D341Med (cell line): Measurements from ENCODE around the gene D2HGDH.
"Not testable (repeated sequence)": the region's sequence is repeated elsewhere in the genome, so short reads cannot be mapped to it uniquely, and the experiment has no call there.

Experiments used
- DNase-seq: peaks from one replicate; pipeline ENCODE4 v3.0.0; 2012; ENCODE audit warnings: low spot score

Gene D2HGDH

DNA sequence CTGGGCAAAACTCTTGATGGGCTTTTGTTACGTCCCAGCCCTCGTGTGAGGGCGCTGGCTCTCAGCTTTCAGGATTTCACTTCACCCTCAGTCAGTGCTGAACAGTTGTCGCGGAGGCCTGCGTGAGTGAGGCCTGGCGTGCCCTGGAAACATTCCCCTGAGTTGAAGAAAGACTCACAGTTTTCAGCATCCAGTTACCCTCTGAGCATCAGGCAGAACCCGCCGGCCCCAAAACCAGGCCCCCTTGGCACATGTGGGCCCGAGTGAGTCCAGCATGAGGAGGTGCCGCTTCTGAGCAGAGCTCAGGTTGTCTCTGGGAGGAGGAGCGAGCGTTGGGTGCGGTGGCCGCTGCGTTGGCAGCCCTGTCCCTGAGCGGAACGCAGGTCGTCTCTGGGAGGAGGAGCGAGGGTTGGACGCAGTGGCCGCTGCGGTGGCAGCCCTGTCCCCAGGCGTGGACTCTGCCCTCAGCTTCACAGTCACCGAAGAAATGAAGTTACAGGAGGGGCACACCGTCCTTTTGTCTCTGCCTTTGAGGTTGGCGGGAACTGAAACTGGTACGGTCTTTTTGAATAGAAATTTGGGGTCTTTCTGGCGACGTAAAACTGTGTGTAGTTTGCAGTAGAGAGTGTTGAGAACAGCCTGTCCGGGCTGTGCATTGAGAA is 74.4 kb downstream of the D2HGDH start, which contains the start of gene NEU4:
Gene NEU4 (plus strand): TSS at position 473 of the 662 bp plus-strand sequence. CDS start 5,292 bp downstream, outside the sequence.
- peak; percentile 16 for DNase-seq

DNA sequence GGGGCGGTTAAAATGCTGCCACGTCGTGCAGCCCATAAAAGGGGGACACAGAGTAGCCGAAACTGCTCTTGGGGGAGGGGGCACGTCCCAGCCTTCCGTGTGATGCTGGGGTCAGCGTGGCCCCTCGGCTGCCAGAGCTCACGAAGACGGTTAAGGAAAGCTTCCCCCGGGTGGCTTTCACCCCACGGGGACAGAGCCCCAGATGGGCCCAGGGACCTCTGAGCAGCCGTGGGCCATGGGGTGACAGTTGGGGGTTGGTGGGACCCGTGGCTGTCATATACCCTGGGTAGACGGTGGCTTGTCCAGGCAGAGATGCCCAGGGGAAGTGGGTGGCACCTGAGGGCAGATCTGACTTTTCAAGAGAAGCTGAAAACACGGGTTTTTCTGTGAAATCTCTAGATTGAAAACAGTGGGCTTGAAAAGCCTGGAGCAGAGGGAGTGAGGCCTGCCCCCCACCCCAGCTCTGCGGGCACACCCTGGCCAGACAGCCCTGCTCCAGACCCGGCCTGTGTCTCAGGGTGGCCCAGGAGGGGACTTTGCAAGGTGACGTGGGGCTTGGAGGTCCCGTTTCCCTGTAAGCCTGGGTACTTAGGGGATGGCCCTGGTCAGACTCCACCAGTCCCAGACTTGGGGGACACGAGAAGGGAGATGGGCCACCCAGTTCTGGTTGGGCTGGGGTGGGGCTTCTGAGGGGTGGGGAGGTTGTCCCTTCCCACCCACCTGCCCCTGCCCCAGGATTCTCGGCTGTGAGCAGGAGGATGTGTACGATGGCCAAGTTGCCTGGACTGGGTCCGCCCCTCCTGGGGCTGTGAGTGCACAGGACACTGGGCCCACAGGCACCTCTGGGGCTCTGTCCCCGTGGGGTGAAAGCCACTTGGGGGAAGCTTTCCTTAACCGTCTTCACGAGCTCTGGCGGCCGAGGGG is 75.2 kb downstream of the D2HGDH start:
- DNase-seq = peak; percentile 17

DNA sequence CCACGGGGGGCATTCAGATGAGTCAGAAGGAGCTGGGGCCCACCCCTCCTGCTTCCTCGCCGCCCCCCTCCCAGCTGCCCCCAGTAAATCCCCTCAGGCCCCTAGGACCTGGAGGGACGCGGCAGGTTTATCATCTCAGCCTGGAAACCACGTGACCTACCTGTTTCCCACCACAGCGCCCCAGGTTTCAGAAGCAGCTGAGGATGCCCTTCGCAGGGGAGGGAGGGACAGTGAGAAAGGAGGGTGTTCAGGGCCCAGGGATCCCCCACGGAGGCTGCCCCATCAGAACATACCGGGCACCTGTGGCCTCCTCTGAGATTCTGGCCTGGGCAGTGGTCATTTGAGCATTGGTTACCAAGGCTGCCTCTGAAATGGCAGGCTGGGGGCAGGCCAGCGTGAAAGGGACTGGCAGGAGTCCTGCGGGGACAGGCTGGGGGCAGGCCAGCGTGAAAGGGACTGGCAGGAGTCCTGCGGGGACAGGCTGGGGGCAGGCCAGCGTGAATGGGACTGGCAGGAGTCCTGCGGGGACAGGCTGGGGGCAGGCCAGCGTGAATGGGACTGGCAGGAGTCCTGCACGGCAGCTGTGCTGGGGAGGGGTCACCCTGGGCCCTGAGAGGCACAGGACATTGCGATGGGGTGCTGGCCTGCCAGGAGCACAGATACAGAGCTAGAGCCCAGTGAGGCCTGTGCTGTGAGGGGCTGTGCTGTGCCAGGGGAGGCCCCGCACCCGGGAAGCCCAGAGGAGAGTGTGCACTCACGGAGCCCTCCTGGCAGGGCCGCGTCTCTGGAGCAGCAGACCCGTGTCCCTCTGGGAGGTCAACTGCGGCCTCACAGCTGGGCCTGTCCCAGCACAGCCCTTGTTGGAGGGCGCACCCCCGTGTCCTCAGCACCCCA is 76.1 kb downstream of the D2HGDH start:
- DNase-seq = peak; percentile 34

DNA sequence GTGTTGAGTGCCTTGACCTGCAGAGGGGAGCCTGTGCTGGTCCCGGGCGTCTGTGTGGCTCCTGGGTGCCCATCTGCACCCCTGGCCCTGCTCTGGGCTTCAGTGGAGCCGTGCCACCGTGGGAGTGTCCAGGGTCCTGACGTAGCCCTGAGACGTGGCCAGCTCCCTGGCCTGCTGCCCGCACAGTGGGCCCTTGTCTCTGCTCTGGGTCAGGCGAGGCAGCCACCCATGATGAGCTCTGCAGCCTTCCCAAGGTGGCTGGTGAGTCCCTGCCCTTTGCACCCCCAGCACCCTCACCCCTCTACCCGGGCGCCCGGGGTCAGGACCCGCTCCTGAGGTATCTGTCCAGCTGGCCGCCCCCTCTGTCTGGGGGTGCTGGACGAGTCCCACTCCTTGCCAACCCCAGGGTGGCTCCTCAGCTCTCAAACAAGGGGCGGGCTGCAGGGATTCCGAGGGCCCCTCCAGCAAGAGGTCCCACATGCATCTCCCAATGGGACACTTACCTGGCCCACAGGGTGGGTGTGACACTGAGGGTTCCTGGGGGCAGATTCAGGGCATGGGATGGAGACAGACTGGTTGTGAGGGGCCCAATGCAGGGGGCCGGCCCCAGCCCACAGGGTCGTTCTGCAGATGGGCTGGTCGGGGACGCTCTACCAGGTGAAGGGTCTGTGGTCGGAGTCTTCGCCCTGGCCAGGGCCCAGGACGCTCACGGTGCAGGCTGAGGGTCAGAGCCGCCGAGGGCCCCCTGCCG is 76.9 kb downstream of the D2HGDH start:
- DNase-seq = peak; percentile 25

DNA sequence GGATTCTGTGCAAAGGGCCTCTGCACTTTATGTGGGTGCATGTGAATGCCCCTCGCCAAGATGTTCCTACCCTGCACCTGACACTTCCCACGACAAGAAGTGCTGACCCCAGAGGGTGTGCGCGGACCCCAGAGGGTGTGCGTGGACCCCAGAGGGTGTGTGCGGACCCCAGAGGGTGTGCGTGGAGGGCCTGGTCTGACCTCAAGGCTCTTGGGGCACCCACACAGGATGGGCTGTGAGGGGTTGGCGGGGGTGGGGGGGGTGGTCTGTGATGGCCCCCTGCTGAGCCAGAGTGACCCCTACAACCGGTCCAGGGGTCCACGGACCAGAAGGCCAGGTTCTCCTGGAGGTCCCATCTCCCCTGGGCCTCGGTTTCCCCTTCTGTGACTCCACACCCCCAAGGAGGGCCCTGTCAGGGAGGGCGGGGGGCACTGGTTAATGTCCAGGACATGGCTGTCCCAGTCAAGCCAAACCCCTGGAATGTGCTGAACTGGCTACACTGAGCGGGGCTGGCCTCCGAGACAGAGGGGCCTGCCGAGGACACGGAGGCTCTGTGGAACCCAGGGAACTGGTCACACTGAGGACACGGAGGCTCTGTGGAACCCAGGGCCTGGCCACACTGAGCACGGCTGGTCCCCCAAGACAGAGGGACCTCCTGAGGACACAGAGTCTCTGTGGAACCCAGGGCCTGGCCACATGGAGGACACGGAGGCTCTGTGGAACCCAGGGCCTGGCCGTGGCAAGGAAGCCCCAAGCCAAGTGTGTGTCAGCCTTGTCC is 77.7 kb downstream of the D2HGDH start:
- DNase-seq = peak; percentile 22

DNA sequence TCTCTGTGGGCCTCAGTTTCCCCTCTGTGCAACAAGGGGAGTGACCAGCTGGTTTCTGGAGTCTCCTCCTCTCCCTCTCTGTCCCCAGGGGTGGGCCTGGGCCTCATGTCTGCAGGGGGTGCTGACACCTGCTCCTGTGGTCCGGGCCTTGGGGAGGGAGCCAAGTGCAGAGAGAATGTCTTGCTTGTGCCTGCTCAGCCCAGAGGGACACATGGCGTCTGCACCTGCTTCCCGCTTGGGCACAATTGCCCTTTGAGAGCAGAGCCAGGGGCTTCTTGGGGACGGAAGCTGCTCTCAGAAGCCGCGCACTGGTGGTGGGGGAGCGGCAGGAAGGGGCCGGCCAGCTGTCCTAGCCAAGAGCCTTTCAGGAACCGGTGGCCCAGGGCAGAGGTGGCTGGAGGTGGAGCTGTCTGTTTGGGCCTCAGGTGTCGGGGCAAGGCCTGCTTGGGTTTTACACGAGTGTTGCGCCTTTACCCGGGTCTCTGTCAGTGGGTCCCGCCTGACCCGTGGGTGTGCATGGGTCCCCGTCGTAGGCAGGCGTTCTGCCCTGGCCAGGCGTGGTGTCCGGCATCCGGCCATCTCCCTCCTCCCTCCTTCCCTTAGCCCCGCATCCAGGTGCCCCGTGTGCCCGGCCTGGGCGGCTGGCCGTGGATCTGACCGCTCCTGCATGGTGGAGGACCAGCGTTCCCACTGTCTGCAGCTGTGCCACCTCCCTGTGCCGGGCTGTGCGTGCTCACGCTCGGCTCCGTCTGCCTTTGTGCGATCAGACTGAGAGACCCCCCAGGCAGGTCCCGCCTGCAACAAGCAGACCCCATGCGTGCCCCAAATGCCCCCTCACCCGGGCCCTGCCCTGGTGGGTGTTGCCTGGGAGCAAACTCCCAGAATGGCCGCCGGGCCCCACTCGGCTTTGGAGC is 78.6 kb downstream of the D2HGDH start:
- DNase-seq = peak; percentile 33

DNA sequence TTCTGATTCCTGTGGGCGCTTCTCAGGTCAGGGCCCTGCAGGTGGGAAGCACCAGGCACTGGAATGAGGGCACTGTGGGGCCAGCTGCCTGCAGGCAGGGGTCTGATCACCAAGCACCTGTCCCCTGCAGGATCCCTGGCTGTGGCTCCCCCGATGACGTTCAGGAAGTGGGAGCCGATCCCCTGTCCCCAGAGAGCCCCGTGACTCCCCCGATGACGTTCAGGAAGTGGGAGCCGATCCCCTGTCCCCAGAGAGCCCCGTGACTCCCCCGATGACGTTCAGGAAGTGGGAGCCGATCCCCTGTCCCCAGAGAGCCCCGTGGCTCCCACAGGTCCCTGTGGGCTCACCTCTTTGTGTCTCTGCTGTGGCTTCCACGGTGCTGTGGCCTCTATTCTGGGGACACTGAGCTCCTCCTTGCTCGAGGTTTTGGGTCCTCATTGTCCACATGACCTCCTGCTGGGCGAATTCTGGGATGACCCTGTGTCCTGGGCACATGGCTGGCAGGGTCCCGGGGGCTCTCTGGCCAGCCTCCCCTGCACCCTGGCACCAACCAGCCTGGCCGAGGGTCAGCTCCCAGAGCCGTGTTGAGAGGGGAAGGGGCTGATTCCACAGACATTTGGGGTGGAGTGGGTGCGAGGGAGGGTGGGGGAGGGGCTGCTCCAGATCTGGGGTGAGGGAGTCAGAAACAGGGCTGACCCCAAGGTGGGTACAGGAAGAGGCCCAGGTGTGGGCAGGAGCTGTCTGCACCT is 79.4 kb downstream of the D2HGDH start:
- DNase-seq = peak; percentile 37

DNA sequence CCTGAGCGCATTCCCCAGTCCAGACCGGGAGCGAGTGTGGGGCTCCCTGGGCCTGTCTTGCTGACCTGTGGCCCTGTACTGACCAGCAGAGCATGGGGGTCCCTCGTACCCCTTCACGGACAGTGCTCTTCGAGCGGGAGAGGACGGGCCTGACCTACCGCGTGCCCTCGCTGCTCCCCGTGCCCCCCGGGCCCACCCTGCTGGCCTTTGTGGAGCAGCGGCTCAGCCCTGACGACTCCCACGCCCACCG is 79.9 kb downstream of the D2HGDH start:
- peak; percentile 26 for DNase-seq

DNA sequence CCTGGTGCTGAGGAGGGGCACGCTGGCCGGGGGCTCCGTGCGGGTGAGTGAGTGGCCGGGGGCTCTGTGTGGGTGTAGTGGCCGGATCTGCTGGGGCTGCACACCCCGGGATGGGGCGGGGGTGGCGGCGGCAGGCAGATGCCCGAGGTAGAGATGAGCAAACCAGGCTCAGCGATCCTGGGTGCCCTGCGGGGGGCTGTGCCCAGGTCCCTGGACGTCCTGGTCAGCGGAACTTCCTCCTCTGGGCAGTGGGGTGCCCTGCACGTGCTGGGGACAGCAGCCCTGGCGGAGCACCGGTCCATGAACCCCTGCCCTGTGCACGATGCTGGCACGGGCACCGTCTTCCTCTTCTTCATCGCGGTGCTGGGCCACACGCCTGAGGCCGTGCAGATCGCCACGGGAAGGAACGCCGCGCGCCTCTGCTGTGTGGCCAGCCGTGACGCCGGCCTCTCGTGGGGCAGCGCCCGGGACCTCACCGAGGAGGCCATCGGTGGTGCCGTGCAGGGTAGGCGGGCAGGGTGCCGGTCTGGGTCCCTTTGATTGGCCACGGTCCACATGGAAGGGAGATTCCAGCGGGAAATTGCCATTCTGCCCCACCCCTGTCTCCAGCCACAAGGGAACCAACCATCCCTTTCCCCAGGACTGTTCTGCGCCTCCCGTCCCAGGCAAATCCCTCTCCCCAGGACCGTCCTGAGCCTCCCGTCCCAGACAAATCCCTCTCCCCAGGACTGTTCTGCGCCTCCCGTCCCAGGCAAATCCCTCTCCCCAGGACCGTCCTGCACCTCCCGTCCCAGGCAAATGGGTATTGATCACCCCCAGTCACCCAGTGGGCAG is 80.4 kb downstream of the D2HGDH start:
- peak; percentile 38 for DNase-seq

DNA sequence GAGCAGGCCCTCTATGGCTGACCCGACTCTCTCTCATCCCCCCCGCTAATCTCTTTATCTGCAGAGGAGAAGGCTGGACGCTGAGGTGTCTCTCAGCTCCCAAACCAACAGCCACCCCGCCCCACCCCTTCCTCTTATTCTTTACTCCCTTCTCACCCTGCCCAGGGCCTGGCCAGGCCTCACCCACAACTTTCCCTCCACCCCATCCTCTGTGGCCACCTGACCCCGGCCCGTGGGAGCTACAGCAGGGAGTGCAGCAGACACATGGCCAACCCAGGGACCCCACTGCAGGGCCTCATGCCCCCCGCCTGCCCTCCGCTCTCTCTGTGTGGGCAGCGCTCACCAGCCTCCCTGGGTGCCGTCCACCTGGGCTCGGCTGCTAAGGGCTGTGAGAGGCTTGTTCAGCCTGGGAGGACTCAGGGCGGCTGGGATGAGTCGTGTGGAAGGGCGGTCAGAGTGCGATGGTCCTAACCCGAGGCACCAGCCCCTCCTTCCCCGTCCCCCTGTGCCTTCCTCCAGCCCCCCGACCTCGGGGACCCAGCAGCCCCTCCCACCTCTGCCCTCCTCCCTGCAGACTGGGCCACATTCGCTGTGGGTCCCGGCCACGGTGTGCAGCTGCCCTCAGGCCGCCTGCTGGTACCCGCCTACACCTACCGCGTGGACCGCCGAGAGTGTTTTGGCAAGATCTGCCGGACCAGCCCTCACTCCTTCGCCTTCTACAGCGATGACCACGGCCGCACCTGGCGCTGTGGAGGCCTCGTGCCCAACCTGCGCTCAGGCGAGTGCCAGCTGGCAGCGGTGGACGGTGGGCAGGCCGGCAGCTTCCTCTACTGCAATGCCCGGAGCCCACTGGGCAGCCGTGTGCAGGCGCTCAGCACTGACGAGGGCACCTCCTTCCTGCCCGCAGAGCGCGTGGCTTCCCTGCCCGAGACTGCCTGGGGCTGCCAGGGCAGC is 81.3 kb downstream of the D2HGDH start:
- DNase-seq = peak; percentile 29

DNA sequence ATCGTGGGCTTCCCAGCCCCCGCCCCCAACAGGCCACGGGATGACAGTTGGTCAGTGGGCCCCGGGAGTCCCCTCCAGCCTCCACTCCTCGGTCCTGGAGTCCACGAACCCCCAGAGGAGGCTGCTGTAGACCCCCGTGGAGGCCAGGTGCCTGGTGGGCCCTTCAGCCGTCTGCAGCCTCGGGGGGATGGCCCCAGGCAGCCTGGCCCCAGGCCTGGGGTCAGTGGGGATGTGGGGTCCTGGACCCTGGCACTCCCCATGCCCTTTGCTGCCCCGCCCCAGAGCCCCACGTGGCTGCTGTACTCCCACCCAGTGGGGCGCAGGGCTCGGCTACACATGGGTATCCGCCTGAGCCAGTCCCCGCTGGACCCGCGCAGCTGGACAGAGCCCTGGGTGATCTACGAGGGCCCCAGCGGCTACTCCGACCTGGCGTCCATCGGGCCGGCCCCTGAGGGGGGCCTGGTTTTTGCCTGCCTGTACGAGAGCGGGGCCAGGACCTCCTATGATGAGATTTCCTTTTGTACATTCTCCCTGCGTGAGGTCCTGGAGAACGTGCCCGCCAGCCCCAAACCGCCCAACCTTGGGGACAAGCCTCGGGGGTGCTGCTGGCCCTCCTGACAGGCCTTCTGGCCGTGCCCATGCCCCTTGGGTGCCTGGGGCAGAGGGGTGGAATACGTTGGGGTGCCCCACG is 82.1 kb downstream of the D2HGDH start:
- DNase-seq = peak; percentile 21

DNA sequence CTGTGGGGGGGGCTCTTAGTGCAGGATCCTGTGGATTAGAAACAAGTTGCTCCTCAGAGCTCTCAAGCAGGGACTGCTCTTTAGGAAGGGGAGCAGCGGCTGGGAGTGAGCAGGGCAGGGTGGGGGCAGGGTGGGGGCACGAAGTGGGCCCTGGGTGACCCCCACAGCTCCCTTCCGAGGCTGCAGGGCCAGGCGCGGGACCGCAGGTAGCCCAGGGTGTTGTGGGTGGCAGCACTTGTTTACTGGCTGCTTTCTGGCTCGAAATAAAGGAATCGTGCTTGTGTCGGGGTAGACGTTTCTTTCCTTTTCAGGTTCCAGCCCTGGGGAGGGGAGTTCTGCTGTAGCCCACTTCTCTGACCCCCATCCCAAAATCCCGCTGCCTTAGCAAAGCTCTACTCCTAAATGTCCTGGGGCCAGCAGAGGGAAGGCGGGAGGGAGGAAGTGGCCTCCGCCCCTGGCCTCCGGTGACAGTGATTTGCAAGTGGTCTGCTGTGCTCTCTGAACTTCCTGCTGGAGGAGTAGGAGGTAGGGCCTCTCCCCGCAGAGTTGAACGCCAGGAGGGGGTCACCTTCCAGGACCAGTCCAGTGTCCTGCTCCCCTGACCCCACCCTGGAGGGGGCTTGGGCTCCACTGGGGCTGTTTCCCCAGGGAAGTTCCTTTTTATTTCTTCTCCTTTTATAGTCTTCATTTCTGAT is 82.8 kb downstream of the D2HGDH start:
- no peak for DNase-seq

DNA sequence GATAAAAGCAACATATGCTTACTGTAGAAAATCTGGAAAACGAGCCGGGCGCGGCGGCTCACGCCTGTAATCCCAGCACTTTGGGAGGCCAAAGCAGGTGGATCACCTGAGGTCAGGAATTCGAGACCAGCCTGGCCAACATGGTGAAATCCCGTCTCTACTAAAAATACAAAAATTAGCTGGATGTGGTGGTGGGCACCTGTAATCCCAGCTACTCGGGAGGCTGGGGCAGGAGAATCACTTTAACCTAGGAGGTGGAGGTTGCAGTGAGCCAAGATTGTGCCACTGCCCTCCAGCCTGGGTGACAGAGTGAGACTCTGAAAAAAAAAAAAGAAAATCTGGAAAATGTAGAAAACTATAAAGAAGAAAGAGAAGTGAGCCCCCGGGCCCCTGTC is 83.4 kb downstream of the D2HGDH start:
- DNase-seq = not testable (repeated sequence)
